ENCODE results near the gene CLCN2.

Gene CLCN2

GRCh38 chr3:184359610-184360009 lies 1.8 kb downstream of the CLCN2 start:
- Histone ChIP-seq H3K27me3 (ENCODE audit: control insufficient read depth, insufficient read depth, low read length) (no peaks in the 10 kb centered on the region), H3K27ac (ENCODE audit: low read length) (no peak overlapping the region), H3K9me3 (ENCODE audit: control insufficient read depth, insufficient read depth, low read length) (no peaks in the 10 kb centered on the region), H3K4me3 (ENCODE audit: low read length) (no peak overlapping the region), H3K4me1 (ENCODE audit: control insufficient read depth, insufficient read depth, low read length) (peaks cover 7% of the 10 kb centered on the region; the same call in 1 of the 2 replicates), H3K36me3 (ENCODE audit: control insufficient read depth, insufficient read depth, low read length) (peaks cover 19% of the 10 kb centered on the region)
- no CpG with 5 or more reads among the region's 9 CpGs for WGBS (ENCODE audit: insufficient coverage, insufficient read length)
- DNase-seq (ENCODE audit: low read depth, low spot score) = no peak

GRCh38 chr3:184358921-184359350 lies 2.5 kb downstream of the CLCN2 start:
- no peaks in the 10 kb centered on the region for H3K27me3 ChIP-seq (ENCODE audit: control insufficient read depth, insufficient read depth, low read length)
- H3K27ac ChIP-seq (ENCODE audit: low read length) = no peak overlapping the region
- DNase-seq (ENCODE audit: low read depth, low spot score) = no peak
- H3K9me3 ChIP-seq (ENCODE audit: control insufficient read depth, insufficient read depth, low read length) = no peaks in the 10 kb centered on the region
- no peak overlapping the region for H3K4me3 ChIP-seq (ENCODE audit: low read length)
- H3K4me1 ChIP-seq (ENCODE audit: control insufficient read depth, insufficient read depth, low read length) = peaks cover 7% of the 10 kb centered on the region; the same call in 1 of the 2 replicates
- H3K36me3 ChIP-seq (ENCODE audit: control insufficient read depth, insufficient read depth, low read length) = peaks cover 21% of the 10 kb centered on the region
- WGBS (ENCODE audit: insufficient coverage, insufficient read length) = no CpG with 5 or more reads among the region's 14 CpGs

DNA sequence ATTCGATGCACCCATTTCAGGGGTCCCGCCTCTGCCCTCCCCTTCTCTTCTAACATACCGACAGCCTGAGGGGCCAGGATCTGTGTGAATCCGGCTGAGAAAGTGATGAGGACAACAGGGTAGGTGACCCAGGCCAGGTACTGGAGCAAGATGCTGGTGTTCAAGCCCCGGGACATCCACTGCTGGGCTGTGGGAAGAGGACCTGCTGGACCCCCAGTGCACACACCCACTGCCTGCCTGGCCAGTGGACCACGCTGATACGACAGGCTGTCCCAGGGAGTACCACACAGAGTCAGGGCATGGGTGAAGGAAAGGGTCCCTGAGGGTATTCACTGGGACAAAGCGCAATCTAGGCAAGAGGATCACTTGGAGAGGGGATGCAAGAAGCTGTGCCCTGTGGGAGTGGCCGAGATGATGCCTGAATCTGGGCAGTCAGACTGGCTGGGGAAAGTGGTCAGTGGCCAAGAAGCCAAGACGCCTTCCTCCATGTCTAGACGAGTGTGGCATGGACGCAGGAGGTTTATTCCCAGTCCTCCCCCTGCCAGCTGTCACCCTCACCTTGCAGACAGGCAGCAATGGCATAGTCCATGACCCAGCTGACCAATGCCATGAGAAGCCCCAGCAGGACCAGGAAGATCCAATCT lies 3.2 kb downstream of the CLCN2 start:
- Histone ChIP-seq H3K36me3 (ENCODE audit: control insufficient read depth, insufficient read depth, low read length) (peaks cover 21% of the 10 kb centered on the region), H3K4me1 (ENCODE audit: control insufficient read depth, insufficient read depth, low read length) (peaks cover 7% of the 10 kb centered on the region; the same call in 1 of the 2 replicates), H3K9me3 (ENCODE audit: control insufficient read depth, insufficient read depth, low read length) (no peaks in the 10 kb centered on the region), H3K27ac (ENCODE audit: low read length) (no peak overlapping the region), H3K4me3 (ENCODE audit: low read length) (no peak overlapping the region), H3K27me3 (ENCODE audit: control insufficient read depth, insufficient read depth, low read length) (no peaks in the 10 kb centered on the region)
- WGBS (ENCODE audit: insufficient coverage, insufficient read length) = no CpG with 5 or more reads among the region's 12 CpGs
- no peak for DNase-seq (ENCODE audit: low read depth, low spot score)

DNA sequence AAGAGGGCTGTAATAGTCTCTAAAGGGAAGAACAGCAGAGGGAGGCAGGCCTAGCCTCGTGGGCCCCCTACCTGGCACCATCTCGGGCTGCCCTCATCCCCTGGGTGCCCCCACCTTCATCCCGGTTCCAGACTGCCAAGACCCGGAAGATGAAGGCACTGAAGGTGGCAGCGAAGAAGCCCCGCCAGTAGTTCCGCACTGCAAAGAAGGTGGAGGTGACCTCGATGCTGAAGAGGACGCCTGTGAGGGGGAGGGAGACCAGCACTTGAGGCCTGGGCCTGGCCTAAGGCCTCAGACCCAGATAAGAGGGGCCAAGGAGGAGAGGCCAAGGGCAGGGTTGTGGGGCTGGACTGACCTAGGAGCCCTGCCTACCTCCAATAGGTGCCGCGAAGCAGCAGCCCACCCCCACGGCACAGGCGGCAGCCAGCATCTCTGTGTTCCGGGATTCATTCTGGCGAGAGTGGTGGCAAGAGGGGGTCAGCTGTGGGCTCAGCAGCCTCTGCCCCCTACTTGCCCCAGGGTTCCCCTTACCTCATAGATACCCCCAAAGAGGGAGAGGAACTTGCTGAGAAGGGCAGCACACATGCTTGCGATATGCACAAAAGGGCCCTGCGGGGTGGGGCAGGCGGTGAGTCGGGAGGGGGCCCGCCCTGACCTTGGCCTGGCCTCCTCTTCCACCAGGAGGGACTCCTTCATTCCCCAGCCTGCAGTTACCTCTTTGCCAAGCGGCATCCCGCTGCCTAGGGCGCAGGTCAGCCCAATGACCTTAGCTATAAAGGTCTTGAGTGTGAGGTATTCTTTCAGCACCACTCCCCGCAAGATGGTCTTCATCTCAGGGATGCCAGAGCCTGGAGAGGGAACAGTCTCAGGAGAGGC lies 3.9 kb downstream of the CLCN2 start:
- peaks cover 7% of the 10 kb centered on the region; the same call in 1 of the 2 replicates for H3K4me1 ChIP-seq (ENCODE audit: control insufficient read depth, insufficient read depth, low read length)
- H3K9me3 ChIP-seq (ENCODE audit: control insufficient read depth, insufficient read depth, low read length) = no peaks in the 10 kb centered on the region
- H3K36me3 ChIP-seq (ENCODE audit: control insufficient read depth, insufficient read depth, low read length) = peaks cover 21% of the 10 kb centered on the region
- H3K4me3 ChIP-seq (ENCODE audit: low read length) = no peak overlapping the region
- H3K27ac ChIP-seq (ENCODE audit: low read length) = no peak overlapping the region
- no peaks in the 10 kb centered on the region for H3K27me3 ChIP-seq (ENCODE audit: control insufficient read depth, insufficient read depth, low read length)
- no peak for DNase-seq (ENCODE audit: low read depth, low spot score)
- WGBS (ENCODE audit: insufficient coverage, insufficient read length) = no CpG with 5 or more reads among the region's 24 CpGs

DNA sequence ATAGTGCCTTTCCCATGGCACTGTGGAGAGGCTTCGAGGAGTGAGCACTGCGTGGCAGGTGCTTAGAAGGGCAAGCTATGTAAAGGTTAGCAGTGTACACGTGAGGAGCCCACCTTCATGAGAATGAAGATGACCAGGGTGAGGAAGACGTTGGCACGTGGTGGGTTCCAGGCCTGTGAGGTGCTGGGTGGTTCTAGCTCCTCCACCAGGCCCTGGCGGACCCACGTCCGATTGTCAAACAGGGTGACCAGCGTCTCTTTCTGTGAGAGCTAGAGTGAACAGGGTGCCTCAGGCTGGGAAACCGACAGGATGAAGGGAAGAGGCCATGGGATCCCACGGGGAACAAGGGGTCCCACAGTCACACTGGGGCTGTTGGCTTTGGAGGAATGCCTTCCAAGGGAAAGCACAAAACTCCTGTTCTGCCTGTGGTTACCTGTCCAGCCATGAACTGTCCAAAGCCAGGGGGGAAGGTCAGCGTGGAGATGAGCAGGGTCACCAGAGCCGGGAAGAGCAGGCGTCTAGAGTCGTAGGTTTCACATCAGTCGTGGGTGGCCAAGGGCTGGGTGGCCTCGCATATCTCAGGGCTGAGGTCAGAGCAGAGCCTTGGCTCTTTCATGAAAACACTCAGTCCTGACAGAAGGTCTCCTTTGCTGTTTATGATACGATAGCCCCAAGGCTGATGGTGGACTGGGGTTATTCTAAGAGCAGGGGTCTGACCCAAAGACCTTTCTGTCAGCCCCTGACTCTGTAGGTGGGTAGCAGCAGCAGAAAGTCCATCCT lies 6.0 kb downstream of the CLCN2 start:
- Histone ChIP-seq H3K9me3 (ENCODE audit: control insufficient read depth, insufficient read depth, low read length) (no peaks in the 10 kb centered on the region), H3K27me3 (ENCODE audit: control insufficient read depth, insufficient read depth, low read length) (no peaks in the 10 kb centered on the region), H3K36me3 (ENCODE audit: control insufficient read depth, insufficient read depth, low read length) (peaks cover 21% of the 10 kb centered on the region), H3K27ac (ENCODE audit: low read length) (no peak overlapping the region), H3K4me3 (ENCODE audit: low read length) (no peak overlapping the region), H3K4me1 (ENCODE audit: control insufficient read depth, insufficient read depth, low read length) (peaks cover 7% of the 10 kb centered on the region; the same call in 1 of the 2 replicates)
- WGBS (ENCODE audit: insufficient coverage, insufficient read length) = no CpG with 5 or more reads among the region's 18 CpGs
- no peak for DNase-seq (ENCODE audit: low read depth, low spot score)

- no peak for DNase-seq (ENCODE audit: low read depth, low spot score)
- Histone ChIP-seq H3K4me1 (ENCODE audit: control insufficient read depth, insufficient read depth, low read length) (peaks cover 3% of the 10 kb centered on the region; the same call in 1 of the 2 replicates), H3K4me3 (ENCODE audit: low read length) (no peak overlapping the region), H3K36me3 (ENCODE audit: control insufficient read depth, insufficient read depth, low read length) (peaks cover 21% of the 10 kb centered on the region), H3K27ac (ENCODE audit: low read length) (no peak overlapping the region), H3K27me3 (ENCODE audit: control insufficient read depth, insufficient read depth, low read length) (no peaks in the 10 kb centered on the region), H3K9me3 (ENCODE audit: control insufficient read depth, insufficient read depth, low read length) (no peaks in the 10 kb centered on the region)
- WGBS (ENCODE audit: insufficient coverage, insufficient read length) = no CpG with 5 or more reads among the region's 8 CpGs
These were observed 6.7 kb downstream of the CLCN2 start for GRCh38 chr3:184354754-184355153.

DNA sequence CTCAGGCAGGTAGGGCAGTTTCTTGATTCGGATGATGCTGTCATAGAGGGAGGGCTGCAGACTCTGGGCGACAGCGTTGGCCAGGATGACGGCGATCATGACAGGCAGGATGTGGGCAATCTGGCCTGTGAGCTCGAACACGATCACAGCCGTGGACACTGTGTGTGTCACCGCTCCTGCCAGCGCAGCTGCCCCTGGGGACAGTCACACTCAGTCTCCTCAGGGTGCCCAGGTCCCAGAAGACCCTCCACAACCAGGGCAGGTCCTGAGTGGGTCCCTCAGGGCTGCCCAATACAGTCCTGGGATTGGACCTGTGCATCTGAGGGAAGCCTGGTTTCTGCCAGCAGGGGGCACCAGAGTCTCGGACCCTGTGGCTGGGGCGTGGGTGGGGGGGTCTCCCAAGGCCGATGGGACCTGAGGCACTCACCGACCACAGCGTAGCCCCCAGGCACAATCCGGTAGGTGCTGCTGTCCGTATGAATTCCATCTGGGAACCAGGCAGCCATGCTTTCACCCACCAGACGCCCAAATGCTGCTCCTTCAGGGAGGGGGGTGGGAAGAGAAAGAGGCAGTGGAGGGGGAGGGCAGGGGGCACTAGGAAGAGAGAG lies 7.2 kb downstream of the CLCN2 start:
- H3K27me3 ChIP-seq (ENCODE audit: control insufficient read depth, insufficient read depth, low read length) = no peaks in the 10 kb centered on the region
- peaks cover 21% of the 10 kb centered on the region for H3K36me3 ChIP-seq (ENCODE audit: control insufficient read depth, insufficient read depth, low read length)
- no peaks in the 10 kb centered on the region for H3K4me1 ChIP-seq (ENCODE audit: control insufficient read depth, insufficient read depth, low read length)
- no peak overlapping the region for H3K27ac ChIP-seq (ENCODE audit: low read length)
- no peaks in the 10 kb centered on the region for H3K9me3 ChIP-seq (ENCODE audit: control insufficient read depth, insufficient read depth, low read length)
- H3K4me3 ChIP-seq (ENCODE audit: low read length) = no peak overlapping the region
- no peak for DNase-seq (ENCODE audit: low read depth, low spot score)
- WGBS (ENCODE audit: insufficient coverage, insufficient read length) = no CpG with 5 or more reads among the region's 18 CpGs

DNA sequence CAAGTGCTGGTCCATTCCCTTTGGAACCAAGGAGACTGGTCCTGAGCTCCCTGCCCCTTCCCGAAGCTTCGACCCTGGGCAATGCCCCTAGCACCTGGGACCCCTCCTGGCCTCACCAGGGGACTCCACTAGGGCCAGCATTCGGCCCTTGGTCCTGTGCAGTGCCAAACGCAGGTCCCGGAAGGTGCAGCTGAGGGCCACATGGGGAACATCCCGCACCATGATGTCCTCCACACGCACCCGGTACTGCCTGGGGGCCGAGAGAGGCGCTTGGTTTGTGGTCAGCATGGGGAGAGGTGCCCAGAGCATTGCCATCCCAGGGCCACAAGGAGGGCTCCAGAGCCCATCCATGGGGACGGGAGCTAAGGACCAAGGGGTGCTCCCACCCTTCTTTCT lies 7.9 kb downstream of the CLCN2 start:
- Histone ChIP-seq H3K27me3 (ENCODE audit: control insufficient read depth, insufficient read depth, low read length) (no peaks in the 10 kb centered on the region), H3K4me1 (ENCODE audit: control insufficient read depth, insufficient read depth, low read length) (no peaks in the 10 kb centered on the region), H3K9me3 (ENCODE audit: control insufficient read depth, insufficient read depth, low read length) (no peaks in the 10 kb centered on the region), H3K4me3 (ENCODE audit: low read length) (no peak overlapping the region), H3K27ac (ENCODE audit: low read length) (no peak overlapping the region), H3K36me3 (ENCODE audit: control insufficient read depth, insufficient read depth, low read length) (peaks cover 21% of the 10 kb centered on the region)
- no CpG with 5 or more reads among the region's 11 CpGs for WGBS (ENCODE audit: insufficient coverage, insufficient read length)
- DNase-seq (ENCODE audit: low read depth, low spot score) = no peak

DNA sequence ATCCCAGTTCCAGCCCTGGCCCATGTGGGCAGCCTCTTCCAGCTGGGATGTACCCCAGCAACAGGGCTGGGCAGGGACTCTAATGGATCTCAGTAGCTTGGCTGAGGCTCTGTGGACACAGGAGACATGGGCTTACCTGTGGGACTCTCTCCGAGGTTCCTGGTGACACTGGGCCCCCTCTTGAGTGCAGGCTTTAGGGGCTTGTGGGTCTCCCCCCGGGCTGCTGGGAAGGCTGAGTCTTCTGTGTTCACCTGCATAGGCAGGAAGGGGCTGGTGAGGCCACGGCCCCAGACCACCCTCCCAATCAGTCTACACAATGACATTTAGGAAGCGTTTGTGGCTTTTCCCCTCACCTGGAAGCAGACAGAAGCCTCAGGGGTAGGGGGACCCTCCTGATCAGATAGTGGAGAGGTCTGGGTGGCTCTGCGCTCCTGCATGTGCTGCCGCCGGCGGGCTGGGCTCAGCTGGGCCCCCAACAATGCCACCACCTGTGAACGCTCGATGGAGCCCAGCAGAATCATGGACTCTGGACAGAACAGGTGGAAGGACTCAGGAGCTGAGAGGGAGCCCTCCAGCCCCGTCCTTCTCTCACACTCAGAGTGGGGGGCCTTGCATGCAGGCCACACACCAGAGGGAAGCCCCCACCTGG lies 8.4 kb downstream of the CLCN2 start:
- Histone ChIP-seq H3K36me3 (ENCODE audit: control insufficient read depth, insufficient read depth, low read length) (peaks cover 19% of the 10 kb centered on the region), H3K9me3 (ENCODE audit: control insufficient read depth, insufficient read depth, low read length) (no peaks in the 10 kb centered on the region), H3K27me3 (ENCODE audit: control insufficient read depth, insufficient read depth, low read length) (no peaks in the 10 kb centered on the region), H3K4me1 (ENCODE audit: control insufficient read depth, insufficient read depth, low read length) (no peaks in the 10 kb centered on the region), H3K27ac (ENCODE audit: low read length) (no peak overlapping the region), H3K4me3 (ENCODE audit: low read length) (no peak overlapping the region)
- WGBS (ENCODE audit: insufficient coverage, insufficient read length) = no CpG with 5 or more reads among the region's 11 CpGs
- no peak for DNase-seq (ENCODE audit: low read depth, low spot score)

Measured in iPS DF 6.9 (cell line).